Neural progenitor cell (in vitro differentiated cells): Measurements from ENCODE around the gene USP15.

Source experiments
- EZH2 ChIP-seq: fragments of 200-600 bp; sonication (generic); IDR thresholded peaks from 2 replicates; pipeline ENCODE4 v1.6.1; 2017; ENCODE audit warnings: antibody characterized with exemption, mild to moderate bottlenecking, moderate library complexity
- EZH2phosphoT487 ChIP-seq: fragments of 200-600 bp; sonication (generic); IDR thresholded peaks from 2 replicates; pipeline ENCODE4 v1.6.1; 2017; ENCODE audit warnings: antibody characterized with exemption
- TF ChIP-seq, protein P1 (sequence below): fragments of 200-600 bp; sonication (generic); IDR thresholded peaks from 2 replicates; pipeline ENCODE4 v1.5.1; 2017; ENCODE audit warnings: antibody characterized with exemption, mild to moderate bottlenecking

- TF ChIP-seq, protein P1, sequence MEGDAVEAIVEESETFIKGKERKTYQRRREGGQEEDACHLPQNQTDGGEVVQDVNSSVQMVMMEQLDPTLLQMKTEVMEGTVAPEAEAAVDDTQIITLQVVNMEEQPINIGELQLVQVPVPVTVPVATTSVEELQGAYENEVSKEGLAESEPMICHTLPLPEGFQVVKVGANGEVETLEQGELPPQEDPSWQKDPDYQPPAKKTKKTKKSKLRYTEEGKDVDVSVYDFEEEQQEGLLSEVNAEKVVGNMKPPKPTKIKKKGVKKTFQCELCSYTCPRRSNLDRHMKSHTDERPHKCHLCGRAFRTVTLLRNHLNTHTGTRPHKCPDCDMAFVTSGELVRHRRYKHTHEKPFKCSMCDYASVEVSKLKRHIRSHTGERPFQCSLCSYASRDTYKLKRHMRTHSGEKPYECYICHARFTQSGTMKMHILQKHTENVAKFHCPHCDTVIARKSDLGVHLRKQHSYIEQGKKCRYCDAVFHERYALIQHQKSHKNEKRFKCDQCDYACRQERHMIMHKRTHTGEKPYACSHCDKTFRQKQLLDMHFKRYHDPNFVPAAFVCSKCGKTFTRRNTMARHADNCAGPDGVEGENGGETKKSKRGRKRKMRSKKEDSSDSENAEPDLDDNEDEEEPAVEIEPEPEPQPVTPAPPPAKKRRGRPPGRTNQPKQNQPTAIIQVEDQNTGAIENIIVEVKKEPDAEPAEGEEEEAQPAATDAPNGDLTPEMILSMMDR, result no peak
- TF ChIP-seq EZH2, result no peak
- TF ChIP-seq EZH2phosphoT487, result no peak
These were observed 5.3 kb downstream of the USP15 start for GRCh38 chr12:62265511-62265910.
